T-helper 9 cell (primary cell): ENCODE data around the gene GFPT1.

Experiments
- DNase-seq: peaks from one replicate; pipeline ENCODE4 v3.0.0-alpha.2; 2020

The GFPT1 gene

GRCh38 chr2:69287544-69287943, 99.5 kb downstream of the GFPT1 start:
- no peak for DNase-seq

DNA sequence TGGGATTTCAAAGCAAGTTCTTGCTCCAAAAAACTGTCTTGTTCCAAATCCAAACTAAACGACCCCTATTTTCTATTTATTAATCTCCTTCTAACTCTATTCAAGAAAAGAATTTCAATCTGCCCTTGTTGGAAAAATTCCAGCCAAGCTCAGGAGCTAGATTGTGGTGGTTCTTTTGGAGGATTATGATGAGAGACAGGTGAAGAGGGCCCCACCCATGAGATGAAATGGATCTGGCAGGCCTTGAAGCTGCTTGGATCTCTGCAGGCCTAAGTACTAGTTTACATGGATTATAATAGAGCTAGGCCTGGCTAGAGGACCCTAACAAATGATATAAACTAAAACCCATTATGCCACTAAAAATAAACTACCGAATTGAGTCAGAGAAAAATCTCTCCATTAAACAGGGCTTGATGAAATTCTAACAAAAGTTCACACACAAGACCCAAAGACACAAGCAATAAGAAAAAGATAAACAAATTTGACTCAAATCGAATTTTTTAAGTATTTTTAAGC, 101.6 kb downstream of the GFPT1 start:
- no peak for DNase-seq

GRCh38 chr2:69280796-69281412, 106.1 kb downstream of the GFPT1 start:
- DNase-seq, result no peak

DNA sequence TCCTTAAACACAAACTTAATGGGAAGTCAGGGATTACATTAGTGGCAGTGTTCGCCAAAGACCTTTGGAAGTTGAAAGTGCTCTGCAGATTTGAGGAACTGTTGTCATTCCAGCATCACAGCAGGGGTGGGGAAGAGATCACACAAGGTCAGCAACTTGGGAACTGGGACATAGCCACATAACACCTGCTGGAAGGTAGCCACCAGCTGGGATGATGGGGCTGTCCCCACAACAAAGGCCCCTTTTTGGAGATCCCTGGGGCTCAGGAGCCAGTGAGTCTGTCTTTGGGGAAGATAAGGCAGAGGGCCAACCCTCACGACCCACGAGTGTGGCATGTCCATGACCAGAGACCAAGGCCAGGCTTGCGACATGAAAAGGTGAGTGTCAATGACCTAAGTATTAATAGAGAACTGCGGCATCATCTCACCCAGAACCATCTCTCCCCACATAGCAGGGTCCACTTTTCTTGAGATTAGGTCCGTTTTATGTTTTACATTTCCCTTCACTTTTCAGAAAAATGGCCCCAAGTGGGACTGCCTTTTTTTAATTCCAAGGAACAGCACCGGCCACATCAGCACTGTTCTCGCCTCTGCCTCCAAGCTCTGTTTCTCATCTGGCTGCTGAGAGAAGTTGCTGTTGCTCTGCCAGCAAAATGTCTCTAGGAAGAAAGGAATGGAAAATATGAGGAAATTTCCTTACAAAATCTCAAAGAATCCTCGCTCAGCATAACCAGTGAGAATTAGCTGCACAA, 106.9 kb downstream of the GFPT1 start:
- DNase-seq, result no peak

DNA sequence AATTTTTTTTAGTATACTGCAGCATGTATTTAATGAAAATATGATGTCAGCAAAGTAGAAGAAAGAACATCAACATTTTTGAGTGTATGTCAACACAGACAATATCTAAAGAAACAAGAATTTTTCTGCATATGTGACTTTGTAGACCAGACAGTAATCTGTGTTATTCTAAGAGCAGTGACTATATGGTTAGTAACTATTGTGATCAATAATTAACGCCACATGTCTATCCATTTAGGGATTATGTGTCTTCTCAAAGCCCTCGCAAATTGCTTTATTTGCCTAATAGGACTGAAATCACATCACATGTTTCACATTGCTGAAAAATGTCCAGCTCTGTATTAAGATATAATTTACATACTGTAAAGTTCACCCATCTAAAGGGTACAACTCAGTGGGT, 107.8 kb downstream of the GFPT1 start:
- no peak for DNase-seq

GRCh38 chr2:69278366-69278765, 108.7 kb downstream of the GFPT1 start:
- no peak for DNase-seq

- DNase-seq, result no peak
Observed at GRCh38 chr2:69275490-69275889, 111.5 kb downstream of the GFPT1 start.

DNA sequence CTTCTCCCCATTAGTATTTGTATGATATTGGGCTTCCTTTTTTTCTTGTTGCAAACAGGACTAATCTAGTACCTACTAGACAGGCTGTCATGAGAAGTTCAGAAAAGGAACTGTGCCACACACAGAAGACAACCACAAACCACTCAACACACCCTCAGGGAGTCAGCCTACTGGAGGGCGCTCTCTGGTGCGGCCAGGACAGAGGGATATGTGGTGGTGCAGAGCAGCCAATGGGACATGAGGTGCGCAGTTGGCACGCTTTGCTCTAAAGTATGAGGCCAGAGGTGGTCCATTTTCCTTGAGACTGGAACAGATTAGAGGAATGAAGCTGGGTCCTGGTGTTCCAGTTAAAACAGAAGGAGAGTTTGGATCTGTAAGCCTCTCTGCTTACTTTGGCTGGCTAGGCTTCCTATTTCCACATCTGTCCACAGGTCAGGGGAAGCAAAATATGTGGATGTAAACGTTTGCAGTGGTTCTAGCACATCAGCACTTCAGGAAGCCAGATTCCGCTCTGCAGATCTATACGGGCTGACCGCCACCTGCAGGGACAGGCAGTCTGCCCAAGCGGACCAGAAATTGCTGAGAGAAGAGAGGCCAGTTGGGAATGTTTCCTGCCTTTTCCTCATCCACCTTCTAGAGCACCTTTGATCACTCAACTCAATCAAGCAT, 114.1 kb downstream of the GFPT1 start:
- no peak for DNase-seq

GRCh38 chr2:69271831-69272257, 115.2 kb downstream of the GFPT1 start:
- DNase-seq, result no peak
